ENCODE results near the gene CASP5.

DNA sequence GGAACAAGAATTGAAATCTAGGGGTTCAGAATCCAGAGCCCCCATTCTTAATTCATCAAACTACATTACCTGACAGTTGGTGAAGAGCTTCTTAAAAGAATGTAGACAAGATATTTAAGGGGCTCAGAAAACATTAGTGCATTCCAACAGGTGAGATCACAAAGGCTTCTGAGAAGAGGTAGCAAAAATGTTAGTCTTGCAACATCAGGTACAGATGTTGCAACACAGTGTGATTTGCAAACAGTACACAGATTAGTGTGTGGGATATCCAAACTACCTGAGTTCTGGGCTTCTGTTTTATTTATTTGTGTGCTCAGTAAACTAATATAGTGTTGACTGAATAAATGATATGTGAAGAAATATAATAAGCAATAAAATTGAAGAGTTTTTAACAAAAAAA, 66.4 kb downstream of the CASP5 start:
- TF ChIP-seq YY1 (IDR thresholded peaks at IDR 0.05; ENCODE audit: insufficient read depth, insufficient read length): no peak
- TF ChIP-seq SUZ12 (IDR thresholded peaks at IDR 0.05; ENCODE audit: extremely low read depth, insufficient read depth, insufficient read length): no peak
- no peak for TF ChIP-seq ZNF274 (IDR thresholded peaks at IDR 0.05; ENCODE audit: low read depth, low read length)

All from NT2/D1 (cell line).